ENCODE data around the gene FKBP5. TPM values are rescaled to one million over a fixed set of nuclear protein-coding genes. Genes with fewer than 3 reads are reported as not detected.

The FKBP5 gene
- total RNA-seq, 3 donors from 2014 or later (not counting 1 experiment from before 2014, with no cell fraction given) = 15.5 to 30.2 (median 27.3) TPM

DNA sequence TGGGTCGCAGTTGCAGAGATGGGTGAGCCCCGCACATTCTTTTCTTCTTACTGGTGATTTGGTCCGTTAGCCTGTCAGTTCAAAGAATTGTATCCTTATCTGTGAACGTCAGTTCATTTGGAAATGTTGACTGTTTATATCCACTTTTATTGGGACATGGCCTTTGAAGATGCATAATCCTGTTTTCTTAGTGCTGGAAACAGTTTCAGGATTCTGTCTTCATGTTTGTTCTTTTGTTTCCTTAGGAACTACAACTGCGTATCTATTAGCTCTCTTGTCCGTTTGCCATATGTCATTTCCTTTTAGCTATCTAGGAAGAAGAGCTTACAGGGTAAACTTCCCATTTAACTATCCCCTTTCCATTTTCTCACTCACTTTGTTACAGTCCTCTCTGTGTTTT is 141.0 kb downstream of the FKBP5 start:
- intact Hi-C loops (cut with micrococcal nuclease) = no loop called here
- peaks cover 0 to 6% of the 10 kb centered on the region in 2 donors for H3K4me1 Mint-ChIP-seq
- H3K36me3 ChIP-seq (ENCODE audit: control insufficient read depth, insufficient read depth, low read length) = no peaks in the 10 kb centered on the region
- ATAC-seq (no peak), DNase-seq (no peak)
- peaks cover 5% of the 10 kb centered on the region for H3K36me3 Mint-ChIP-seq
- no peak overlapping the region for H3K4me3 ChIP-seq (ENCODE audit: low read length)
- peaks cover 0 to 3% of the 10 kb centered on the region in 2 donors for H3K27me3 Mint-ChIP-seq (ENCODE audit: low read depth in 2 of 2)
- WGBS (ENCODE audit: insufficient coverage) = 94% methylated on average over 6 of the region's 6 CpGs
- no peak overlapping the region for H3K27ac Mint-ChIP-seq
- H3K9me3 ChIP-seq (ENCODE audit: control insufficient read depth, insufficient read depth, low read length) = peaks cover 11% of the 10 kb centered on the region
- no peaks in the 10 kb centered on the region for H3K27me3 ChIP-seq (ENCODE audit: control insufficient read depth, insufficient read depth, low read length)
- H3K4me3 Mint-ChIP-seq = no peak overlapping the region
- H3K9me3 Mint-ChIP-seq = peaks cover 2 to 6% of the 10 kb centered on the region in 2 donors
- no peaks in the 10 kb centered on the region for H3K4me1 ChIP-seq (ENCODE audit: control insufficient read depth, insufficient read depth, low read length)
- TF ChIP-seq, protein P1, sequence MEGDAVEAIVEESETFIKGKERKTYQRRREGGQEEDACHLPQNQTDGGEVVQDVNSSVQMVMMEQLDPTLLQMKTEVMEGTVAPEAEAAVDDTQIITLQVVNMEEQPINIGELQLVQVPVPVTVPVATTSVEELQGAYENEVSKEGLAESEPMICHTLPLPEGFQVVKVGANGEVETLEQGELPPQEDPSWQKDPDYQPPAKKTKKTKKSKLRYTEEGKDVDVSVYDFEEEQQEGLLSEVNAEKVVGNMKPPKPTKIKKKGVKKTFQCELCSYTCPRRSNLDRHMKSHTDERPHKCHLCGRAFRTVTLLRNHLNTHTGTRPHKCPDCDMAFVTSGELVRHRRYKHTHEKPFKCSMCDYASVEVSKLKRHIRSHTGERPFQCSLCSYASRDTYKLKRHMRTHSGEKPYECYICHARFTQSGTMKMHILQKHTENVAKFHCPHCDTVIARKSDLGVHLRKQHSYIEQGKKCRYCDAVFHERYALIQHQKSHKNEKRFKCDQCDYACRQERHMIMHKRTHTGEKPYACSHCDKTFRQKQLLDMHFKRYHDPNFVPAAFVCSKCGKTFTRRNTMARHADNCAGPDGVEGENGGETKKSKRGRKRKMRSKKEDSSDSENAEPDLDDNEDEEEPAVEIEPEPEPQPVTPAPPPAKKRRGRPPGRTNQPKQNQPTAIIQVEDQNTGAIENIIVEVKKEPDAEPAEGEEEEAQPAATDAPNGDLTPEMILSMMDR (IDR thresholded peaks at IDR 0.05) = no peak
- no peak overlapping the region for H3K27ac ChIP-seq (ENCODE audit: low read length)

DNA sequence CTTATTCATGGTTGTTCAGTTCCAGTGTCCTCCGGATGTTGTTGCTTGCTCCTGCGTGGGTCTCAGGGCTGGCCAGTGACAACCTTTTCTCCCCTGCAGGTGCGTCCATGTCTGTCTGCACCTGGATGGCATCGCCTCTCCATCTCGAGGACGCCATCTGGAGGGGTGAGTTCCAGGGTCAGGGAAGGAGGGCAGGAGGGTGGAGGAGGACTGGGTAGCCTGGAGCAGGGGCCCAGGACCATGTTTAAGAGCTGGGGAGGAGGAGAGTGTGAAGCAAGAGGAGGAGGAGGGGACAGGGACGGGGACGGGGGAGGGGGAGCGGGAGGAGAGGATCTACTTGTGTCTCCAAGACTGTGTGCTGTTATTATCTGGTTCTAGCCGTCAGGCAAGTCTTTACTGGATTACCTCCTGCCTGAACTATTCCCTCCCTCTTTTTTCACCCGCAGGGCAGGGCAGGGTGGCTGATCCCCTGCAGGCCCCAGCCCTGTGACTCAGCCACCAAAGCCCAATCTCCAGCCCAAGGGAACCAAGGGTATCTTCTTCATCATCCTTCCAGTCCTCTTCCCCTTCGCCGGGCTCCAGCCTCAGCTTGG is 143.8 kb downstream of the FKBP5 start:
- Mint-ChIP-seq H3K36me3 (no peaks in the 10 kb centered on the region), H3K9me3 (peaks cover 0 to 1% of the 10 kb centered on the region in 2 donors), H3K27ac (no peak overlapping the region), H3K4me1 (no peaks in the 10 kb centered on the region), H3K27me3 (ENCODE audit: low read depth in 2 of 2) (peaks cover 0 to 3% of the 10 kb centered on the region in 2 donors), H3K4me3 (no peak overlapping the region)
- H3K27me3 ChIP-seq (ENCODE audit: control insufficient read depth, insufficient read depth, low read length) = no peaks in the 10 kb centered on the region
- H3K36me3 ChIP-seq (ENCODE audit: control insufficient read depth, insufficient read depth, low read length) = no peaks in the 10 kb centered on the region
- H3K9me3 ChIP-seq (ENCODE audit: control insufficient read depth, insufficient read depth, low read length) = no peaks in the 10 kb centered on the region
- H3K4me1 ChIP-seq (ENCODE audit: control insufficient read depth, insufficient read depth, low read length) = no peaks in the 10 kb centered on the region
- no peak overlapping the region for H3K4me3 ChIP-seq (ENCODE audit: low read length)
- TF ChIP-seq, protein P1 (IDR thresholded peaks at IDR 0.05) = no peak
- WGBS (ENCODE audit: insufficient coverage) = 93% methylated on average over 13 of the region's 13 CpGs
- ATAC-seq (no peak), DNase-seq (no peak)
- no peak overlapping the region for H3K27ac ChIP-seq (ENCODE audit: low read length)
- intact Hi-C loops (cut with micrococcal nuclease) = no loop called here

DNA sequence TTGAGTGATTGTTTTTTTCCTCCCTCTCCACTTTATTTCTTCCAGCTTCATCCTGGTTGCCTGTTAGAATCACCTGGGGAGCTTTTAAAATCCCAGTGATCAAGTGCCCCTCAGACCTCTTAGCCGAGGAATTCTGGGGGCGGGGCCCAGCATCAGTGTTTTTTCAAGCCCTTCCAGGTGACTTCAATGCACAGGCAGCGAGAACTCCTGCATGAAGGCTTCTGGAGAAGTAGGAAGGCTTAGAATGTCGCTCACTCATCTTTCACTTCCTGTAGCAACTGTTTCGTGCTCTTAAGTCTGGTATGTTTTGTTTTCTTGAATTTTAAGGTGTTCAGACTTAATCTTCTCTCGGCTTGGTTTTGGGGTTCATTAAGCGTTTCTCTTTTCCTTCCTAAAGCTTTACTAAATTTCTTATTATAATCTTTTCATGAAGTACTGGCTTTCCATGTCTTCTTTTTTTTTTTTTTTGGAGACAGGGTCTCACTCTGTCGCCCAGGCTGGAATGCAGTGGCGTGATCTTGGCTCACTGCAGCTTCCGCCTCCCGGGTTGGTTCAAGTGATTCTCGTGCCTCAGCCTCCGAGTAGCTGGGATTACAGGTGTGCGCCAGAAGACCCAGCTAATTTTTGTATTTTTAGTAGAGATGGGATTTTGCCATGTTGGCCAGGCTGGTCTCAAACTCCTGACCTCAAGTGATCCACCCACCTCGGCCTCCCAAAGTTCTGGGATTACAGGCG is 145.1 kb downstream of the FKBP5 start:
- H3K36me3 ChIP-seq (ENCODE audit: control insufficient read depth, insufficient read depth, low read length) = no peaks in the 10 kb centered on the region
- H3K4me3 ChIP-seq (ENCODE audit: low read length) = no peak overlapping the region
- Mint-ChIP-seq H3K27me3 (ENCODE audit: low read depth in 2 of 2) (peaks cover 0 to 3% of the 10 kb centered on the region in 2 donors), H3K9me3 (no peaks in the 10 kb centered on the region), H3K4me3 (no peak overlapping the region), H3K27ac (no peak overlapping the region), H3K4me1 (no peaks in the 10 kb centered on the region), H3K36me3 (no peaks in the 10 kb centered on the region)
- H3K27me3 ChIP-seq (ENCODE audit: control insufficient read depth, insufficient read depth, low read length) = no peaks in the 10 kb centered on the region
- WGBS (ENCODE audit: insufficient coverage) = 92% methylated on average over 14 of the region's 16 CpGs
- H3K9me3 ChIP-seq (ENCODE audit: control insufficient read depth, insufficient read depth, low read length) = no peaks in the 10 kb centered on the region
- TF ChIP-seq, protein P1 (IDR thresholded peaks at IDR 0.05) = no peak
- DNase-seq (no peak), ATAC-seq (no peak)
- H3K27ac ChIP-seq (ENCODE audit: low read length) = no peak overlapping the region
- no peaks in the 10 kb centered on the region for H3K4me1 ChIP-seq (ENCODE audit: control insufficient read depth, insufficient read depth, low read length)
- intact Hi-C loops (cut with micrococcal nuclease) = no loop called here
